SK-N-SH treated with all-trans-retinoic acid at 6 μM for 48 hours (cell line): ENCODE results near the gene TTC7B.

ENCODE experiments used
- ARNTL ChIP-seq: fragments of 450-650 bp; formaldehyde crosslinking; IDR thresholded peaks from 2 replicates; pipeline ENCODE4 v1.5.0; 2020; ENCODE audit warnings: low read depth, mild to moderate bottlenecking, moderate library complexity, borderline replicate concordance
- CREB5 ChIP-seq: fragments of 250-450 bp; sonication (Bioruptor Pico); IDR thresholded peaks from 2 replicates; pipeline ENCODE4 v1.5.1; 2020; ENCODE audit warnings: low read depth, mild to moderate bottlenecking, moderate library complexity
- CSRNP3 ChIP-seq: fragments of 250-450 bp; sonication (Bioruptor Pico); IDR thresholded peaks from 2 replicates; pipeline ENCODE4 v1.5.1; 2021; ENCODE audit warnings: mild to moderate bottlenecking, moderate library complexity
- ESRRG ChIP-seq: fragments of 250-450 bp; sonication (Bioruptor Pico); IDR thresholded peaks from 2 replicates; pipeline ENCODE4 v1.6.1; 2021; ENCODE audit warnings: mild to moderate bottlenecking
- GLIS3 ChIP-seq: fragments of 250-450 bp; sonication (Bioruptor Pico); IDR thresholded peaks from 2 replicates; pipeline ENCODE4 v1.5.0; 2020; ENCODE audit warnings: mild to moderate bottlenecking, moderate library complexity
- OSR1 ChIP-seq: fragments of 250-450 bp; sonication (Bioruptor Pico); IDR thresholded peaks from 2 replicates; pipeline ENCODE4 v1.8.0; 2022; ENCODE audit warnings: moderate library complexity, mild to moderate bottlenecking, inconsistent platforms
- PATZ1 ChIP-seq: fragments of 250-450 bp; sonication (Bioruptor Pico); IDR thresholded peaks from 2 replicates; pipeline ENCODE4 v1.8.0; 2020; ENCODE audit warnings: mild to moderate bottlenecking, moderate library complexity, borderline replicate concordance
- SNAI2 ChIP-seq: fragments of 250-450 bp; sonication (Bioruptor Pico); IDR thresholded peaks from 2 replicates; pipeline ENCODE4 v1.5.0; 2020; ENCODE audit warnings: mild to moderate bottlenecking, moderate library complexity
- TCF4 ChIP-seq: fragments of 250-450 bp; sonication (Bioruptor Pico); IDR thresholded peaks from 2 replicates; pipeline ENCODE4 v1.8.0; 2021; ENCODE audit warnings: mild to moderate bottlenecking, moderate library complexity, borderline replicate concordance
- ZC3H10 ChIP-seq: fragments of 250-450 bp; sonication (Bioruptor Pico); IDR thresholded peaks from 2 replicates; pipeline ENCODE4 v1.5.1; 2021; ENCODE audit warnings: mild to moderate bottlenecking, moderate library complexity
- ZFP30 ChIP-seq: fragments of 450-650 bp; formaldehyde crosslinking; IDR thresholded peaks from 2 replicates; pipeline ENCODE4 v1.5.0; 2022; ENCODE audit warnings: mild to moderate bottlenecking, moderate library complexity
- ZNF70 ChIP-seq: fragments of 450-650 bp; formaldehyde crosslinking; IDR thresholded peaks from 2 replicates; pipeline ENCODE4 v1.5.0; 2020; ENCODE audit warnings: mild to moderate bottlenecking, moderate library complexity
- ZNF8 ChIP-seq: fragments of 450-650 bp; formaldehyde crosslinking; IDR thresholded peaks from 2 replicates; pipeline ENCODE4 v1.5.0; 2020; ENCODE audit warnings: mild to moderate bottlenecking, moderate library complexity
- TF ChIP-seq, protein P1 (sequence below): fragments of 250-450 bp; sonication (Bioruptor Pico); IDR thresholded peaks from 2 replicates; pipeline ENCODE4 v1.8.0; 2021; ENCODE audit warnings: low read depth, mild to moderate bottlenecking, moderate library complexity, borderline replicate concordance

DNA sequence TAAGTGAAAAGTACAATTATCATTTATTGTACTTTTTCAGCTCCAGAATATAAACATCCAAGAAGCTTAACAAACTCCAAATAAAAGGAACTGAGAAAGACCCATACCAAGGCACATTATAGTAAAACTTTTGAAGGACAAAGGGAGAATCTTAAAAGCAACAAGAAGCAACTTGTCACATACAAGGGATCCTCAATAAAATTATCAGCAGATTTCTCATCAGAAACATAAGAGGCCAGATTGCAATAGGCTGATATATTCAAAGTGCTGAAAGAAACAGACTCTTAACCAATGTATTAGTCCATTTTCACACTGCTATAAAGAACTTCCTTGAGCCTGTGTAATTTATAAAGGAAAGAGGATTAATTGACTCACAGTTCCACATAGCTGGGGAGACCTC, 48.3 kb downstream of the TTC7B start:
- TF ChIP-seq OSR1 = no peak
- TF ChIP-seq ZNF8 (CRISPR knock-in tag) = no peak
- no peak for TF ChIP-seq ARNTL (CRISPR knock-in tag)
- no peak for TF ChIP-seq TCF4 (CRISPR knock-in tag)
- no peak for TF ChIP-seq CSRNP3
- TF ChIP-seq GLIS3 = no peak
- no peak for TF ChIP-seq ZNF70 (CRISPR knock-in tag)
- TF ChIP-seq ZFP30 (CRISPR knock-in tag) = no peak
- no peak for TF ChIP-seq SNAI2 (CRISPR knock-in tag)
- TF ChIP-seq CREB5 (CRISPR knock-in tag) = no peak
- no peak for TF ChIP-seq ESRRG
- TF ChIP-seq PATZ1 (CRISPR knock-in tag) = no peak
- TF ChIP-seq, protein P1, sequence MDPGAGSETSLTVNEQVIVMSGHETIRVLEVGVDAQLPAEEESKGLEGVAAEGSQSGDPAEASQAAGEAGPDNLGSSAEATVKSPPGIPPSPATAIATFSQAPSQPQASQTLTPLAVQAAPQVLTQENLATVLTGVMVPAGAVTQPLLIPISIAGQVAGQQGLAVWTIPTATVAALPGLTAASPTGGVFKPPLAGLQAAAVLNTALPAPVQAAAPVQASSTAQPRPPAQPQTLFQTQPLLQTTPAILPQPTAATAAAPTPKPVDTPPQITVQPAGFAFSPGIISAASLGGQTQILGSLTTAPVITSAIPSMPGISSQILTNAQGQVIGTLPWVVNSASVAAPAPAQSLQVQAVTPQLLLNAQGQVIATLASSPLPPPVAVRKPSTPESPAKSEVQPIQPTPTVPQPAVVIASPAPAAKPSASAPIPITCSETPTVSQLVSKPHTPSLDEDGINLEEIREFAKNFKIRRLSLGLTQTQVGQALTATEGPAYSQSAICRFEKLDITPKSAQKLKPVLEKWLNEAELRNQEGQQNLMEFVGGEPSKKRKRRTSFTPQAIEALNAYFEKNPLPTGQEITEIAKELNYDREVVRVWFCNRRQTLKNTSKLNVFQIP (CRISPR knock-in tag) = no peak
- TF ChIP-seq ZC3H10 (CRISPR knock-in tag) = no peak
